Upper lobe of left lung (tissue), 4 donors: ENCODE data around the gene TDP2.

Experiments used
- CTCF ChIP-seq, 6 experiments: fragments of 450-650 bp in 4 of 6; fragments of 200-600 bp in 2 of 6; sonication (generic) in 2 of 6; IDR thresholded peaks; one replicate each; pipeline ENCODE4 v1.5.1; 2016 to 2019; ENCODE audit warnings: antibody characterized with exemption in 6 of 6
- EP300 ChIP-seq, 4 donors: sonication (generic); formaldehyde crosslinking; IDR thresholded peaks; one replicate each; pipeline ENCODE4 v1.5.1; 2017; ENCODE audit warnings: antibody characterized with exemption in 4 of 4, control low read depth in 2 of 4
- POLR2A ChIP-seq, 4 donors: fragments of 450-650 bp; IDR thresholded peaks; one replicate each; pipeline ENCODE4 v1.5.1; 2016 to 2017; ENCODE audit warnings: antibody characterized with exemption in 4 of 4, mild to moderate bottlenecking in 2 of 4

- no peak for TF ChIP-seq CTCF (IDR thresholded peaks at IDR 0.05)
- no peak for TF ChIP-seq POLR2A (IDR thresholded peaks at IDR 0.05)
- TF ChIP-seq EP300 (IDR thresholded peaks at IDR 0.05), result no peak
These were observed 52.7 kb downstream of the TDP2 start for GRCh38 chr6:24614043-24614420.
